Body of pancreas (tissue), 4 donors: Measurements from ENCODE around the gene ART1. TPM values are rescaled to one million over a fixed set of nuclear protein-coding genes. Genes with fewer than 3 reads are reported as not detected.

Source experiments
- ATAC-seq: fragments of 150-250 bp; one replicate; pipeline ENCODE4 v1.9.1; 2016
- DNase-seq, 4 donors: peaks; one replicate each; pipeline ENCODE4 v3.0.0-alpha.2; 2019
- H3K27ac ChIP-seq, 4 donors: fragments of 200-600 bp; sonication (generic); 1 replicate in 3 of 4; 2 replicates in 1 of 4; pipeline versions ENCODE4 v1.5.1 to v1.6.1; 2016 to 2019; ENCODE audit warnings: mild to moderate bottlenecking in 1 of 4, mixed read lengths in 1 of 4, moderate library complexity in 1 of 4
- H3K27me3 ChIP-seq, 2 donors: fragments of 200-600 bp; sonication (generic); one replicate each; pipeline ENCODE4 v1.6.0; 2016; ENCODE audit warnings: mild to moderate bottlenecking in 1 of 2
- H3K36me3 ChIP-seq, 2 donors: fragments of 200-600 bp; sonication (generic); replicated peaks in 1 of 2; 2 replicates each; pipeline ENCODE4 v1.5.1; 2016; ENCODE audit warnings: low read depth in 2 of 2; ENCODE audit not compliant: insufficient read depth in 1 of 2
- H3K4me1 ChIP-seq: fragments of 200-600 bp; sonication (generic); one replicate; pipeline ENCODE4 v1.6.0; 2016
- H3K4me3 ChIP-seq, 2 donors: fragments of 200-600 bp; sonication (generic); 1 replicate in 1 of 2; 2 replicates in 1 of 2; pipeline ENCODE4 v1.5.1; 2016 to 2019
- H3K9me3 ChIP-seq, 3 donors: fragments of 200-600 bp; sonication (generic); 1 replicate in 2 of 3; 2 replicates in 1 of 3; pipeline ENCODE4 v1.5.1; 2016
- POLR2A ChIP-seq, 3 donors: fragments of 450-650 bp; IDR thresholded peaks; one replicate each; pipeline ENCODE4 v1.6.1; 2016; ENCODE audit warnings: antibody characterized with exemption in 3 of 3, mild to moderate bottlenecking in 2 of 3
- WGBS, 2 donors: methylation state at CpG; one replicate each; pipeline ENCODE4 v1.1.5; 2017; 5-methylcytosine and 5-hydroxymethylcytosine counted together
- intact Hi-C: fragments of 100-400 bp; cut with DNase I; formaldehyde crosslinking; loops from one replicate; pipeline ENCODE4 v1.15.1; 2023
- total RNA-seq, 2 donors: library from RNA; depleted of rRNA; stranded (reverse); fragments of >200 nt; gene quantifications; one replicate each; pipeline ENCODE4 v1.1.0, GENCODE V29; 2016
- TF ChIP-seq, protein P1 (sequence below), 7 experiments: fragments of 450-650 bp in 4 of 7; fragments of 200-600 bp in 3 of 7; sonication (generic) in 3 of 7; IDR thresholded peaks; one replicate each; pipeline ENCODE4 v1.5.1; 2016 to 2019; ENCODE audit warnings: antibody characterized with exemption in 7 of 7

The ART1 gene
- total RNA-seq, 2 donors from 2014 or later: not detected

DNA sequence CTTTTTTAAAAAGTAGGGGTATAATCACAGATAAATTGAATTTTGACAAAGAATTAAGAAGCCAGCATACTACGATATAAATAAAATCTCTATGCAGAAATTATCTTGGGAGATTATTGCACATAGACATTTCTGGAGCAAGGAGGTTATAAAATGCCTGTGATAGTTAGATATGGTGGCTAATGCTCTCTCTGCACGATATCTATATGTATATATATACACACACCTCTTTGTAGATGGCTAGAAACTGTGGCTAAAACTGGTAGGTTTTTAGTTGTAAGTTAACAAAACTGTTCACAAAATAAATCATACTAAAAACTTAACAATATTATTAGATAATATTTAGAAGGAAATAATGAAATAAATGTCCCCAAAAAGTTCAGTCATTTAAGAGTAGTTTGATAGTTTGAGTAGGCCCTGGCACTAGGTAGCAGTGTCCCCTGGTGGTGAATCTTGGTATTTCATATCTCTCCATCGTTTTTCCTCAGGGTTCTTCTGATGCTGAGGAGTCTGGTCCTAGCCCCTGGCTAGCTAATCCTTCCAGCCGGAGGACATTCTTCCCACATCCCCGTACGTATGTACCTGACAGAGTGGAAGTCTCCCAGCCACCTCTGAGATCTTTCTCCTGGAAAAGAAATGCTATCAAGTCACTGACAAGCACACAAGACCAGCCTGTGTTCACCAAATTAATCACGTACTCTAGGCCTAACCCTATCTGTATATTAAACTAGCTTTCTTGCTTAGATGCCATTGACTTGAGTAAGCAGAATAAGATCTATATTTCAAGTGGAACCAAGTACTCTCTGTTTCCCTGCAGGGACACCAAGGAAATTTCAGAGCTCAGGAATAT is 35.3 kb upstream of the ART1 start:
- Histone ChIP-seq H3K36me3 (no peaks in the 10 kb centered on the region), H3K27ac (no peak overlapping the region), H3K27me3 (no peaks in the 10 kb centered on the region), H3K4me3 (no peak overlapping the region), H3K4me1 (no peaks in the 10 kb centered on the region), H3K9me3 (no peaks in the 10 kb centered on the region)
- TF ChIP-seq POLR2A (IDR thresholded peaks at IDR 0.05): no peak
- TF ChIP-seq, protein P1, sequence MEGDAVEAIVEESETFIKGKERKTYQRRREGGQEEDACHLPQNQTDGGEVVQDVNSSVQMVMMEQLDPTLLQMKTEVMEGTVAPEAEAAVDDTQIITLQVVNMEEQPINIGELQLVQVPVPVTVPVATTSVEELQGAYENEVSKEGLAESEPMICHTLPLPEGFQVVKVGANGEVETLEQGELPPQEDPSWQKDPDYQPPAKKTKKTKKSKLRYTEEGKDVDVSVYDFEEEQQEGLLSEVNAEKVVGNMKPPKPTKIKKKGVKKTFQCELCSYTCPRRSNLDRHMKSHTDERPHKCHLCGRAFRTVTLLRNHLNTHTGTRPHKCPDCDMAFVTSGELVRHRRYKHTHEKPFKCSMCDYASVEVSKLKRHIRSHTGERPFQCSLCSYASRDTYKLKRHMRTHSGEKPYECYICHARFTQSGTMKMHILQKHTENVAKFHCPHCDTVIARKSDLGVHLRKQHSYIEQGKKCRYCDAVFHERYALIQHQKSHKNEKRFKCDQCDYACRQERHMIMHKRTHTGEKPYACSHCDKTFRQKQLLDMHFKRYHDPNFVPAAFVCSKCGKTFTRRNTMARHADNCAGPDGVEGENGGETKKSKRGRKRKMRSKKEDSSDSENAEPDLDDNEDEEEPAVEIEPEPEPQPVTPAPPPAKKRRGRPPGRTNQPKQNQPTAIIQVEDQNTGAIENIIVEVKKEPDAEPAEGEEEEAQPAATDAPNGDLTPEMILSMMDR (IDR thresholded peaks at IDR 0.05): peak; percentile 71 to 90 (median 77)
- ATAC-seq: no peak
- intact Hi-C loops: no loop called here
- DNase-seq: peak in 2 of 4 donors; percentile 22
- WGBS, 2 donors: 58 to 59% methylated on average over 7 of the region's 7 CpGs

DNA sequence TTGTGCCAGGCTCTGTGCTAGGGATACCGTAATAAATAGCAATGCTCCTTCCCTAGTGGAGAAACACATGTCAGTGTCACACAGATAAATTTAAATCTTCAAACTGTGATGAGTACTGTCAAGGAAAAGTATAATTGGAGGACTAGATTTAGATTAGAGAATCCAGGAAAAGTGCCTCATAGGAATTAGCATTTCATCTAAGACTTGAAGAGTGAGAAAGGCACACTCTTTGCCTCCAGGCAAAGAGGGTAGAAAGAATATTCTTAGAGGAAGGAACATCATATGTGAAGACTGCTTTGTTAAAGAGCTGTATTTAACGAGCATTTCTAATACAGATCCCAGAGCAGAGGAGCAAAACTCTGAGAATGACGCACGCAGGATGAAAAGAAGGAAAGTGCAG is 34.1 kb upstream of the ART1 start:
- Histone ChIP-seq H3K27ac (no peak overlapping the region), H3K4me1 (no peaks in the 10 kb centered on the region), H3K9me3 (no peaks in the 10 kb centered on the region), H3K27me3 (no peaks in the 10 kb centered on the region), H3K4me3 (no peak overlapping the region), H3K36me3 (no peaks in the 10 kb centered on the region)
- DNase-seq (no peak), ATAC-seq (no peak)
- TF ChIP-seq, protein P1 (IDR thresholded peaks at IDR 0.05): no peak
- TF ChIP-seq POLR2A (IDR thresholded peaks at IDR 0.05): no peak
- WGBS, 2 donors: 78% methylated on average over 4 of the region's 4 CpGs
- intact Hi-C loops: no loop called here

DNA sequence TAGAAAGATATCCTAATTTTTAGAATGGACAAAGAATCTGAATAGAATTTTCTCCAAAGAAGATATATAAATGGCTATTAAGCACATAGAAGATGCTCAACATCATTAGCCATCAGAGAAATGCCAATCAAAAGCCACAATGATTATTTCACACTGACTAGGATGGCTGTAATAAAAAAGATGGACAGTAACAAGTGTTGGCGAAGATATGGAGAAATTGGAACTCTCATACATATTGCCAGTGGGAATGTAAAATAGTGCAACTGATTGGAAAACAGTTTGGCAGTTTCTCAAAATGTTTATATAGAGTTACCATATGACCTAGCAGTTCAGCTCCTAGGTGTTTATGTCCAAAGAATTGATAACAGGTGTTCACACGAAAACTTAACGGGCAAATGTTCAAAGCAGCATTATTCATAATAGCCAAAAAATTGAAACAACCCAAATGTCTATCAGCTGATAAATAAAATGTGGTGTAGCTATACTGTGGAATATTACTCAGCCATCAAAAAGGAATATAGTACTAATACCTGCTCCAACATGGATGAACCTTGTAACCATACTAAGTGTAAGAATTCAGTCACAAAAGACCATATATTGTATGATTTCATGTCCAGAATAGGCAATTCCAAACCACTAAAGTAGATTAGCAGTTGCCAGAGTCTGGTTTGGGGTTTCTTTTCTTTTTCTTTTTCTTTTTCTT is 32.8 kb upstream of the ART1 start:
- H3K36me3 ChIP-seq: no peaks in the 10 kb centered on the region
- no peak for TF ChIP-seq POLR2A (IDR thresholded peaks at IDR 0.05)
- TF ChIP-seq, protein P1 (IDR thresholded peaks at IDR 0.05): no peak
- H3K4me3 ChIP-seq: no peak overlapping the region
- H3K27me3 ChIP-seq: no peaks in the 10 kb centered on the region
- ATAC-seq (no peak), DNase-seq (no peak)
- no peaks in the 10 kb centered on the region for H3K9me3 ChIP-seq
- no peaks in the 10 kb centered on the region for H3K4me1 ChIP-seq
- no peak overlapping the region for H3K27ac ChIP-seq
- intact Hi-C loops: no loop called here
- 95 to 96% methylated on average over 3 of the region's 3 CpGs for WGBS, 2 donors

DNA sequence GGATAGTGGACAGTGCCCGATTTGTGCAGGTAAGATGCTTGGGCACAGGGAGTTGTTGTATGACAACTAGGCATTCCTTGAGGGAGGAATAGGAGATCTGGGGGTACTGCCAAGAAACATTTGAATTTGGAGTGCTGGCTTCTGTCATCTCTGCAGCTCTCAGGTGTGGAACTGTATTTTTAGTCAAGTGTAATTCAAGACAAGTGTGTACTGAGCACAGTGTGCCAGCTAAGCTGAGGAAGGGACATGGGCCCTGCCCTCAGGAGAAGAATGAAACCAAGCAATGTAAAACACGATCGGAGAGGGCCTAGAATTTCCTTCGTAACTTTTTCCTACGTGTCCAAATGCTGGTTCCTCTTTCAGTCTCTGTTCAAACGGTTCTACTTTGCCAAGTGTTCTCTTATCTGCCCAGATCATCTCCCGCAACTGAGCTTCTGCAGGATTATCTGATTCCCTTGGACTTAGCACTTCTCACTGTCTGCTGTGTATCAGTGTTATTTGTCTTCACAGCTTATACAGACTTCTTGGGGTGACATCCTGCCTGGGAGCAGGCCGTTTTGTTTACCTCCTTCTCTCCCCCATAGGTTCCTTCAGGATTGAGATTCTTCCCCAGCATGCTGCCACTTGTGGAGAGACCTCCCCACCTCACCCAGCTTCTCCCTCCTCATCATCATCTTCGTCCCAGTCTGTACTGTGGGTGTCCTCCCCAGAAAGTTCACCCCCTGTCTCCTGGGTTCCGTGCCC is 30.8 kb upstream of the ART1 start:
- DNase-seq: no peak
- 63 to 71% methylated on average over 10 of the region's 10 CpGs for WGBS, 2 donors

More for the DNA sequence above, 30.8 kb upstream of the ART1 start:
- Histone ChIP-seq H3K27ac (no peak overlapping the region), H3K4me3 (no peak overlapping the region), H3K9me3 (no peaks in the 10 kb centered on the region), H3K36me3 (no peaks in the 10 kb centered on the region), H3K4me1 (no peaks in the 10 kb centered on the region), H3K27me3 (no peaks in the 10 kb centered on the region)
- ATAC-seq: no peak
- TF ChIP-seq, protein P1 (IDR thresholded peaks at IDR 0.05): no peak
- TF ChIP-seq POLR2A (IDR thresholded peaks at IDR 0.05): no peak
- intact Hi-C loops: no loop called here
